Ascending aorta (tissue), 2 donors: ENCODE data around the gene TBK1. TPM values are rescaled to one million over a fixed set of nuclear protein-coding genes. Genes with fewer than 3 reads are reported as not detected.
"Not testable (repeated sequence)": the region's sequence is repeated elsewhere in the genome, so short reads cannot be mapped to it uniquely, and the experiment has no call there.

Experiments
- DNase-seq, 2 donors: peaks; one replicate each; pipeline ENCODE4 v3.0.0-alpha.2; 2019; ENCODE audit warnings: low spot score in 2 of 2
- H3K27ac ChIP-seq, 2 donors: fragments of 200-600 bp; sonication (generic); one replicate each; pipeline ENCODE4 v1.5.1; 2016 to 2017; ENCODE audit warnings: mild to moderate bottlenecking in 1 of 2
- H3K27me3 ChIP-seq: fragments of 200-600 bp; sonication (generic); one replicate; pipeline ENCODE4 v1.5.1; 2017
- H3K36me3 ChIP-seq, 2 donors: fragments of 200-600 bp; sonication (generic); one replicate each; pipeline ENCODE4 v1.5.1; 2016
- H3K4me1 ChIP-seq, 2 donors: fragments of 200-600 bp; sonication (generic); one replicate each; pipeline ENCODE4 v1.5.1; 2016 to 2017; ENCODE audit warnings: mild to moderate bottlenecking in 1 of 2
- H3K4me3 ChIP-seq, 2 donors: fragments of 200-600 bp; sonication (generic); one replicate each; pipeline ENCODE4 v1.5.1; 2016 to 2017; ENCODE audit warnings: mild to moderate bottlenecking in 1 of 2
- H3K9me3 ChIP-seq, 2 donors: fragments of 200-600 bp; sonication (generic); one replicate each; pipeline ENCODE4 v1.5.1; 2016
- CTCF ChIP-seq, 3 experiments: fragments of 200-600 bp in 2 of 3; fragments of 450-650 bp in 1 of 3; sonication (generic) in 2 of 3; IDR thresholded peaks; one replicate each; pipeline ENCODE4 v1.5.1; 2016 to 2019; ENCODE audit warnings: antibody characterized with exemption in 3 of 3, mild to moderate bottlenecking in 1 of 3, moderate library complexity in 1 of 3
- intact Hi-C: fragments of 100-400 bp; cut with DNase I; formaldehyde crosslinking; loops from one replicate; pipeline ENCODE4 v1.15.1; 2023
- total RNA-seq: library from RNA; depleted of rRNA; stranded (reverse); fragments of >200 nt; gene quantifications from one replicate; pipeline ENCODE4 v1.1.0, GENCODE V29; 2016

Gene TBK1
- total RNA-seq, 1 donor from 2014 or later = 3.9 TPM

- no peaks in the 10 kb centered on the region for H3K36me3 ChIP-seq
- H3K27me3 ChIP-seq = no peaks in the 10 kb centered on the region
- intact Hi-C loops = no loop called here
- no peaks in the 10 kb centered on the region for H3K9me3 ChIP-seq
- no peak overlapping the region for H3K4me3 ChIP-seq
- H3K4me1 ChIP-seq = no peaks in the 10 kb centered on the region
- no peak for TF ChIP-seq CTCF (IDR thresholded peaks at IDR 0.05)
- DNase-seq = no peak
- H3K27ac ChIP-seq = no peak overlapping the region
Measured at GRCh38 chr12:64510667-64511066, 58.7 kb downstream of the TBK1 start.

DNA sequence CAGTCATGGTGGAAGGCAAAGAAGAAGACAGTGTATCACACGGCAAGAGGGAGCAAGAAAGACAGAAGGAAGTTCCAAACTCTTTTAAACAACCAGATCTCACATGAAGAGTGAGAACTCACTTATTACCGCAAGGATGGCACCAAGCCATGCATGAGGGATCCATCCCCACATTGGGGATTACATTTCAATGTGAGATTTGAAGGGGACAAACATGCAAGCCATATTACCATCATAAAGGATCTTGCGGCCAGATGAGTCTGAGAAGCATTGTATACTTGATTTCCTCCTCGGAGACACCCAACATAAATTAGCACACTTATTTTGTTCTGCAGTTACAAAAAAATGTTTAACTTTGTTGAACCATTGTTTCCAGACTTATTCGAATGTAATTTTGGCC, 66.5 kb downstream of the TBK1 start:
- Histone ChIP-seq H3K36me3 (no peaks in the 10 kb centered on the region), H3K9me3 (no peaks in the 10 kb centered on the region), H3K27ac (no peak overlapping the region), H3K4me3 (no peak overlapping the region), H3K27me3 (no peaks in the 10 kb centered on the region), H3K4me1 (no peaks in the 10 kb centered on the region)
- intact Hi-C loops = no loop called here
- no peak for TF ChIP-seq CTCF (IDR thresholded peaks at IDR 0.05)
- no peak for DNase-seq

DNA sequence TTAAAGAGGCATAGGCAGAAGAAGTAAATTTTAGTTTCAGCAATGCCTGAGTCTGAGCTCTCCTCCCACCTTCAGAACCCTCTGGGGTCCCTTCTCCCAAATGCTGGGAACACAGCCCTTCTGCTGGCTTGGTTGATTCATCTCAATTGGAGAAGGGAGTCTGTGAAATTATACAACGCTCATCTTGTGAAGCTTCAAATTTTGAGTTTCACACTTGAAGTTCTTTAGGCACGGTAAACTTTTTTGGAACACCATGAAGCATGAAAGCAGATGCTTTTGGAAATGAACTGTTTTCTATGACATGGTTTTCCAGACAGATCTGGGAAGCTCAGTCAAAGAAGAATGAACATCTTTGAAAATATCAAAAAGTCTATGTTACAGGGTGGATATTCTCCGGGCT, 69.9 kb downstream of the TBK1 start:
- Histone ChIP-seq H3K27me3 (no peaks in the 10 kb centered on the region), H3K4me1 (no peaks in the 10 kb centered on the region), H3K9me3 (no peaks in the 10 kb centered on the region), H3K36me3 (no peaks in the 10 kb centered on the region), H3K4me3 (no peak overlapping the region), H3K27ac (no peak overlapping the region)
- TF ChIP-seq CTCF (IDR thresholded peaks at IDR 0.05) = no peak
- no peak for DNase-seq
- intact Hi-C loops = no loop called here

GRCh38 chr12:64522316-64522715, 70.4 kb downstream of the TBK1 start:
- Histone ChIP-seq H3K4me1 (no peaks in the 10 kb centered on the region), H3K27me3 (no peaks in the 10 kb centered on the region), H3K27ac (no peak overlapping the region), H3K4me3 (no peak overlapping the region), H3K36me3 (no peaks in the 10 kb centered on the region), H3K9me3 (no peaks in the 10 kb centered on the region)
- DNase-seq = no peak
- intact Hi-C loops = no loop called here
- TF ChIP-seq CTCF (IDR thresholded peaks at IDR 0.05) = no peak

DNA sequence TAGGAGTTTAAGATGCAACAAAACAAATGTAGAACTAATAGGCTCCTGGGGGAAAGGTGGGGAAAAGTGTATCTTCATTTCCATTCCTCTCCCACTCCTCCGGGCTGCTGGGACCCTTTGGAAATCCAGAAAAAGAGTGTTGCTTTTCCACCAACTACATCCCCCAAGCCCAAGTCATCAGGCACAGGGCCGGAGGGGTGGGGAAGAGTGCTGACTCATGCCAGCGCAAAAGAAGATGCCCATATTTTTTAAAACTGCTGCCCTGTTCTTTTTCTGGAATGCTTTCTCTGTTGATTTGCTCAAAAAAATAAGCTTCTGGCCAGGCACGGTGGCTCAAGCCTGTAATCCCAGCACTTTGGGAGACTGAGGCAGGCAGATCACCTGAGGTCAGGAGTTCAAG, 70.9 kb downstream of the TBK1 start:
- Histone ChIP-seq H3K9me3 (no peaks in the 10 kb centered on the region), H3K27me3 (no peaks in the 10 kb centered on the region), H3K4me1 (no peaks in the 10 kb centered on the region), H3K27ac (no peak overlapping the region), H3K4me3 (no peak overlapping the region), H3K36me3 (no peaks in the 10 kb centered on the region)
- intact Hi-C loops = no loop called here
- DNase-seq = no peak
- TF ChIP-seq CTCF (IDR thresholded peaks at IDR 0.05) = no peak

DNA sequence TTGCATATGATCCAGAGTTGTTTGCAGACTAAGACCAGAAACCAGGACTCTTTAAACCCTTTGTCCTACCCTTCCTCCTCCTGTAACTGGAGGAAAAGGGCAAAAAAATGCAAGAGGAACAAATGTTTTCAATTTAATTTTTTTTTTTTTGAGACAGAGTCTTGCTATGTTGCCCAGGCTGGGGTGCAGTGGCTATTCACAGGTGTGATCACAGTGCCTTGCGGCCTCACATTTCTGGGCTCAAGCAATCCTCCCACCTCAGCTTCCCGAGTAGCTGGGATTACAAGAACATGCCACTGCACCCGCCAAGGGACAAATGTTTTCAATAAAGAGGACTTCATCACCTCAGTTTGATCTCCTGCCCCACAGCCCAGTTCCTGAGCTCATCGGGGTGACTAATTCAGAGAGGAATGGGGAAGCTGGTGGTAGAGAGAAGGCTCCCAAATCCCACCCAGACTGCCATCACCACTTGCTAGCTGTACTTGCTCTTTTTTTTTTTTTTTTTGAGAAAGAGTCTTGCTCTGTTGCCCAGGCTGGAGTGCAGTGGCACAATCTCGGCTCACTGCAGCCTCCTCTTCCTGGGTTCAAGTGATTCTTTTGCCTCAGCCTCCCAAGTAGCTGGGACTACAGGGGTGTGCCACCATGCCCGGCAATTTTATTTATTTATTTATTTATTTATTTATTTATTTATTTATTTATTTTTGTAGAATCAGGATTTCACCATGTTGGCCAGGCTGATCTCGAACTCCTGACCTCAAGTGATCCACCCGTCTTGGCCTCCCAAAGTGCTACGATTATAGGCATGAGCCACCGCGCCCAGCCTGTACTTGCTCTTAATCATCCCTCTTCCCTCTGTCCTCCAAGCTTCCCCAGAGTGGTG, 71.9 kb downstream of the TBK1 start:
- DNase-seq, H3K27ac ChIP-seq, H3K9me3 ChIP-seq, H3K4me1 ChIP-seq, H3K27me3 ChIP-seq, intact Hi-C loops, H3K4me3 ChIP-seq, H3K36me3 ChIP-seq: not testable (repeated sequence)
